Endothelial cell of umbilical vein (primary cell): Measurements from ENCODE around the gene SLC38A2. TPM values are rescaled to one million over a fixed set of nuclear protein-coding genes. Genes with fewer than 3 reads are reported as not detected.

ENCODE experiments used
- BruUV-seq: library from RNA; stranded (reverse); fragments of 400-500 nt; replicated peaks from 2 replicates; lab custom pipeline; 2021; lab: Mats Ljungman, UMichigan
- CTCF ChIA-PET: fragments of 300-600, 350-600 bp; sonication (Branson Sonifier 250); formaldehyde crosslinking; loops from one replicate; lab custom pipeline; 2021; ENCODE audit warnings: antibody characterized with exemption, inconsistent platforms; lab: Charles Lee
- POLR2A ChIA-PET: fragments of 300-600, 350-600 bp; sonication (Branson Sonifier 250); formaldehyde crosslinking; loops from one replicate; lab custom pipeline; 2021; ENCODE audit warnings: antibody characterized with exemption, inconsistent platforms; lab: Charles Lee
- DNase-seq: peaks from one replicate; pipeline ENCODE4 v3.0.0-alpha.2; 2011; ENCODE audit warnings: low read depth, low spot score
- FAIRE-seq: peaks from 2 replicates; lab custom pipeline; 2011; peaks lifted over from hg19 to GRCh38; lab: Jason Lieb, UNC
- H2AFZ ChIP-seq: 2 replicates; pipeline ENCODE4 v1.6.0; 2012; ENCODE audit warnings: low read depth, low read length, control low read depth, inconsistent platforms
- H3K27ac ChIP-seq: 2 replicates; pipeline ENCODE4 v1.5.1; 2011; ENCODE audit warnings: low read depth, mild to moderate bottlenecking, control low read depth, low read length, moderate library complexity; ENCODE audit not compliant: insufficient read depth
- H3K27me3 ChIP-seq, 2 experiments: 2 replicates each; pipeline versions ENCODE4 v1.6.0 to v1.6.1; 2011; ENCODE audit warnings: low read length in 2 of 2, mixed read lengths in 1 of 2; ENCODE audit not compliant: control insufficient read depth in 2 of 2, insufficient read depth in 2 of 2
- H3K36me3 ChIP-seq, 2 experiments: 2 replicates in 1 of 2; 3 replicates in 1 of 2; pipeline ENCODE4 v1.5.1; 2011; ENCODE audit warnings: low read length in 2 of 2, mild to moderate bottlenecking in 1 of 2, moderate library complexity in 1 of 2; ENCODE audit not compliant: control insufficient read depth in 2 of 2, insufficient read depth in 2 of 2; ENCODE audit errors: extremely low read depth in 1 of 2
- H3K4me1 ChIP-seq: 3 replicates; pipeline ENCODE4 v1.5.1; 2011; ENCODE audit warnings: mild to moderate bottlenecking, low read length; ENCODE audit not compliant: control insufficient read depth, insufficient read depth; ENCODE audit errors: extremely low read depth
- H3K4me2 ChIP-seq: 2 replicates; pipeline ENCODE4 v1.6.1; 2011; ENCODE audit warnings: low read length, control low read depth, mixed read lengths; ENCODE audit not compliant: insufficient read depth
- H3K4me3 ChIP-seq, 3 experiments: fragments of 200-600 bp in 1 of 3; sonication (generic), shearing (Covaris generic) in 1 of 3; replicated peaks in 1 of 3; 2 replicates each; pipeline ENCODE4 v1.5.1; 2011 to 2016; ENCODE audit warnings: control low read depth in 3 of 3, low read length in 3 of 3, mild to moderate bottlenecking in 2 of 3, inconsistent platforms in 1 of 3, low read depth in 1 of 3, moderate library complexity in 1 of 3; ENCODE audit not compliant: insufficient read depth in 1 of 3
- H3K79me2 ChIP-seq: 2 replicates; pipeline ENCODE4 v1.6.0; 2012; ENCODE audit warnings: low read length, inconsistent platforms; ENCODE audit not compliant: control insufficient read depth, insufficient read depth
- H3K9ac ChIP-seq: replicated peaks from 2 replicates; pipeline ENCODE3; 2011; ENCODE audit warnings: low read length, control low read depth; ENCODE audit not compliant: insufficient read depth; ENCODE audit errors: extremely low read depth
- H3K9me1 ChIP-seq: replicated peaks from 3 replicates; pipeline ENCODE4 v1.6.0; 2011; ENCODE audit warnings: mild to moderate bottlenecking, low read length; ENCODE audit not compliant: control insufficient read depth, insufficient read depth; ENCODE audit errors: extremely low read depth
- H3K9me3 ChIP-seq: replicated peaks from 2 replicates; pipeline ENCODE4 v1.5.1; 2012; ENCODE audit warnings: low read length, inconsistent platforms; ENCODE audit not compliant: control insufficient read depth, insufficient read depth
- H4K20me1 ChIP-seq: replicated peaks from 2 replicates; pipeline ENCODE3; 2011; ENCODE audit warnings: mild to moderate bottlenecking, low read length; ENCODE audit not compliant: control insufficient read depth, insufficient read depth; ENCODE audit errors: extremely low read depth
- CTCF ChIP-seq, 2 donors: IDR thresholded peaks; 1 replicate in 1 of 2; 2 replicates in 1 of 2; pipeline ENCODE4 v1.5.1; 2011; ENCODE audit warnings: low read length in 2 of 2, mild to moderate bottlenecking in 2 of 2, moderate library complexity in 2 of 2, control low read depth in 1 of 2, inconsistent platforms in 1 of 2, low read depth in 1 of 2; ENCODE audit not compliant: insufficient read depth in 1 of 2; ENCODE audit errors: extremely low read depth in 1 of 2
- EZH2 ChIP-seq: IDR thresholded peaks from 2 replicates; pipeline ENCODE4 v1.6.1; 2012; ENCODE audit warnings: borderline replicate concordance, low read depth, mild to moderate bottlenecking, moderate library complexity, low read length, inconsistent platforms; ENCODE audit not compliant: severe bottlenecking
- FOS ChIP-seq: IDR thresholded peaks from 2 replicates; pipeline ENCODE4 v1.6.1; 2011; ENCODE audit warnings: mild to moderate bottlenecking, low read length, moderate library complexity, borderline replicate concordance; ENCODE audit not compliant: insufficient read depth
- GATA2 ChIP-seq: IDR thresholded peaks from 2 replicates; pipeline ENCODE4 v1.7.0; 2011; ENCODE audit warnings: low read depth, mild to moderate bottlenecking, moderate library complexity, mixed read lengths, low read length; ENCODE audit not compliant: insufficient read length, insufficient read depth
- JUN ChIP-seq: IDR thresholded peaks from 2 replicates; pipeline ENCODE4 v1.6.1; 2011; ENCODE audit warnings: borderline replicate concordance, low read depth; ENCODE audit not compliant: insufficient read length, insufficient read depth
- MYC ChIP-seq: IDR thresholded peaks from one replicate; pipeline ENCODE4 v1.6.1; 2011; ENCODE audit warnings: mild to moderate bottlenecking, low read depth, low read length
- POLR2A ChIP-seq: IDR thresholded peaks from 2 replicates; pipeline ENCODE4 v1.6.1; 2012; ENCODE audit warnings: low read depth, mild to moderate bottlenecking, control low read depth, low read length
- POLR2AphosphoS5 ChIP-seq: IDR thresholded peaks from 2 replicates; pipeline ENCODE4 v1.6.1; 2012; ENCODE audit warnings: low read depth, mild to moderate bottlenecking, control low read depth, low read length, moderate library complexity; ENCODE audit not compliant: insufficient read depth
- dilution Hi-C: fragments of 300-500 bp; cut with MboI; formaldehyde crosslinking; loops from one replicate; pipeline ENCODE4 v1.15.0; 2019; ENCODE audit warnings: low sequenced_read_pairs; ENCODE audit not compliant: extremely low pct_ligation_motif_present
- intact Hi-C: fragments of 100-400 bp; cut with micrococcal nuclease; formaldehyde crosslinking; loops from one replicate; pipeline ENCODE4 v1.10.0; 2022
- polyA plus RNA-seq, 4 experiments: library from polyadenylated mRNA; depleted of rRNA in 3 of 4; stranded (reverse) in 3 of 4; unstranded in 1 of 4; fragments of >200 nt; gene quantifications; 2 replicates each; pipeline versions ENCODE4 v1.2.1 to v1.2.3, GENCODE V29; 2011 to 2012; ENCODE audit warnings: missing spikeins in 1 of 4
- total RNA-seq: library from RNA; stranded (reverse); gene quantifications from 2 replicates; pipeline ENCODE4 v1.2.3, GENCODE V29; 2021
- TF ChIP-seq, protein P1 (sequence below): IDR thresholded peaks from 2 replicates; pipeline ENCODE4 v1.6.1; 2011; ENCODE audit not compliant: insufficient read depth, insufficient read length

SLC38A2 gene
- total and polyA plus RNA-seq, 2 donors (not counting 3 experiments of a cell fraction or from before 2014, with no cell fraction given), result 267 to 427 TPM

DNA sequence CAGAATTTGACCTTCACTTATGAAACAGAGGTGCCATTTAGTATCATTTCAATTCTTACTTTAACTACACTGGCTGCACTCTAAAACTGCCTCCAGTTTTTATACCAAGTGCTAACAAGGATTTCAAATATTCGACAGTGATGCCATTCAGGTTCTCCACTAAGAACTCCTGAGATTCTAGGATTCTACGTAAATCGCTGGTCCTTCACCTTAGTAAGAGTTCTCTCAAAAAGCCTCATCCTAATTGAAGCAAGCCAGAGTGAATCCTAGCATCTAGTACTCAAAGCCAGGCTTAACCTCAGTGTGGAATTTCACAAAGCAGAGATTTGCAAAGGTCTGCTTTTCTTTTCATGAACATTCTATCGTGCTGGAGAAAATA lies 3.5 kb downstream of the SLC38A2 start:
- Histone ChIP-seq H3K36me3 (peaks cover 38 to 68% of the 10 kb centered on the region in 2 experiments), H3K27ac (peak overlapping the region; percentile 83), H3K9me3 (no peaks in the 10 kb centered on the region), H3K4me3 (peak overlapping the region; percentile 90 to 98 (median 91)), H3K4me1 (peaks cover 64% of the 10 kb centered on the region), H4K20me1 (peaks cover 36% of the 10 kb centered on the region), H2AFZ (no peak overlapping the region), H3K27me3 (no peaks in the 10 kb centered on the region), H3K4me2 (peak overlapping the region; percentile 98), H3K79me2 (peaks cover 81% of the 10 kb centered on the region), H3K9me1 (no peaks in the 10 kb centered on the region), H3K9ac (peak overlapping the region; percentile 97)
- ChIA-PET CTCF (interaction anchor here (1.2 kb wide), 1 partner anchor 616 kb away, joined by 3 read pairs; no protein-coding TSS in a partner anchor), POLR2A (no interaction called here)
- dilution Hi-C loops (no loop called here), intact Hi-C loops (loop anchor here (1.0 to 5.0 kb wide), 2 partner anchors 147 to 615 kb away; no protein-coding TSS in a partner anchor)
- no peak for TF ChIP-seq GATA2
- no peak for TF ChIP-seq EZH2
- TF ChIP-seq, protein P1, sequence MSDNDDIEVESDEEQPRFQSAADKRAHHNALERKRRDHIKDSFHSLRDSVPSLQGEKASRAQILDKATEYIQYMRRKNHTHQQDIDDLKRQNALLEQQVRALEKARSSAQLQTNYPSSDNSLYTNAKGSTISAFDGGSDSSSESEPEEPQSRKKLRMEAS, result no peak
- no peak for TF ChIP-seq FOS
- TF ChIP-seq POLR2AphosphoS5, result no peak
- no peak for TF ChIP-seq POLR2A
- TF ChIP-seq CTCF (IDR thresholded peaks at IDR 0.05; ENCODE audit: extremely low read depth in 1 of 2, insufficient read depth in 1 of 2, low read depth in 1 of 2, low read length in 2 of 2), result no peak
- no peak for TF ChIP-seq JUN
- no peak for TF ChIP-seq MYC
- DNase-seq (no peak), FAIRE-seq (no peak)
- BruUV-seq, result no TSS peak
